ENCODE measurements around the gene CRYM. TPM values are rescaled to one million over a fixed set of nuclear protein-coding genes. Genes with fewer than 3 reads are reported as not detected.
A peak's percentile ranks its signal among the peaks of the same experiment; 100 is the strongest.

CRYM gene
- total and polyA plus RNA-seq, 10 of the 15 experiments (the other 5 are each of a cell fraction or from before 2014, with no cell fraction given): 0.30 to 6.1 (median 3.9) TPM

DNA sequence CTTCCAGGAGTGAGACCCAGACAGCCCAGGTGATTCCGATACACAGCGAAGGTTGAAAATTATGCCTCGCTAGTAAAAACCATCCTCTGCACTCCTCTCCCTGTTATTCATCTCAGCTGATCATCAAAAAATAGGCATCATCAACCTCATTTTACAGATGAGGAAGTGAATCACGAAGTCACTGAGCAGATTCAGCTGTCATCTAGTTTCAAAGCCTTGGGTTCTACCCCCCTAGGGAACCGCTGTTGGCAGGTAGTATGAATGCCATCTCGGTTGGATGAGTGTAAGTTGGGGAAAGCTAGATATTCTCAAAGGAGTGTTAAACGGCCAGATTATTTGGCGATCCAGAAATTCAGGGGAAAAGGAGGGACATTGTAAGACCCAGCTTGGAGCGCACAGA, 2.0 kb downstream of the CRYM start:
- no peak overlapping the region for H3K4me3 ChIP-seq
- peaks cover 33% of the 10 kb centered on the region for H3K4me1 ChIP-seq (ENCODE audit: control insufficient read depth, insufficient read depth, low read length)
- no peak overlapping the region for H3K9ac ChIP-seq (ENCODE audit: control insufficient read depth, insufficient read depth, low read length)
- FAIRE-seq (peak; percentile 52), ATAC-seq (peak; percentile 51), DNase-seq (ENCODE audit: low read depth, low spot score) (no peak)
- BruUV-seq (replicated peaks): no TSS peak
- ChIA-PET SMC1A (ENCODE audit: uncharacterized antibody, unreplicated experiment) (interaction anchor here (0.7 to 9.7 kb wide), 8 partner anchors 11 to 806 kb away, joined by 3 to 87 read pairs (median 16); no protein-coding TSS in a partner anchor), CTCF (interaction anchor here (0.7 to 6.5 kb wide), 11 partner anchors 11 to 290 kb away, joined by 3 to 58 read pairs (median 9); partner anchors contain the start of gene LDAF1), RAD21 (ENCODE audit: unreplicated experiment) (interaction anchor here (0.8 to 3.8 kb wide), 5 partner anchors 12 to 116 kb away, joined by 3 to 22 read pairs (median 3); no protein-coding TSS in a partner anchor), POLR2A (interaction anchor here (1.1 to 1.2 kb wide), 2 partner anchors 10 to 15 kb away, joined by 3 read pairs; no protein-coding TSS in a partner anchor)
- no peaks in the 10 kb centered on the region for H3K79me2 ChIP-seq (ENCODE audit: control insufficient read depth, insufficient read depth, low read length)
- intact Hi-C loops (cut with micrococcal nuclease; ENCODE audit: unreplicated experiment) (loop anchor here (2.0 kb wide), 1 partner anchor 25 kb away; no protein-coding TSS in a partner anchor), in situ Hi-C loops (cut with MboI) (loop anchor here (5.0 kb wide), 1 partner anchor 89 kb away; no protein-coding TSS in a partner anchor)
- no peaks in the 10 kb centered on the region for H4K20me1 ChIP-seq (ENCODE audit: control insufficient read depth, insufficient read depth)
- H2AFZ ChIP-seq (ENCODE audit: control insufficient read depth, low read depth, low read length): no peak overlapping the region
- WGBS (ENCODE audit: insufficient coverage, insufficient replicate concordance, low lambda C conversion rate, missing lambda C conversion rate): 25% methylated on average over 9 of the region's 9 CpGs
- peak overlapping the region; percentile 17 for H3K4me2 ChIP-seq (ENCODE audit: control insufficient read depth, insufficient read depth)
- no peaks in the 10 kb centered on the region for H3K36me3 ChIP-seq (ENCODE audit: control insufficient read depth in 2 of 2, insufficient read depth in 2 of 2, low read length in 1 of 2)
- H3K27ac ChIP-seq (ENCODE audit: control insufficient read depth, insufficient read depth): no peak overlapping the region
- H3K27me3 ChIP-seq (replicated peaks in 1 of 2; ENCODE audit: control insufficient read depth in 2 of 2, insufficient read depth in 2 of 2, low read length in 1 of 2): no peaks in the 10 kb centered on the region; a peak in 1 of 4 replicates
- no peaks in the 10 kb centered on the region for H3K9me3 ChIP-seq (replicated peaks; ENCODE audit: control insufficient read depth, insufficient read depth, low read length)
- TF ChIP-seq TCF12 (IDR thresholded peaks at IDR 0.05; ENCODE audit: low read depth, low read length) (peak; percentile 42; the same call in 1 of the 2 replicates), SMC3 (IDR thresholded peaks at IDR 0.05; ENCODE audit: borderline replicate concordance, low read length) (no peak), BMI1 (IDR thresholded peaks at IDR 0.05; ENCODE audit: borderline replicate concordance) (no peak), MTA2 (IDR thresholded peaks at IDR 0.05; ENCODE audit: low read depth) (peak; percentile 15; the same call in 1 of the 2 replicates), SPI1 (IDR thresholded peaks at IDR 0.05; ENCODE audit: borderline replicate concordance, insufficient read depth, low read depth, low read length) (peak; percentile 86), BHLHE40 (IDR thresholded peaks at IDR 0.05; ENCODE audit: borderline replicate concordance in 1 of 2, low read depth in 2 of 2, low read length in 1 of 2) (no peak), GATAD2B (conservative IDR thresholded peaks at IDR 0.05; ENCODE audit: low read depth) (no peak), RAD51 (IDR thresholded peaks at IDR 0.05) (no peak), SIN3A (IDR thresholded peaks at IDR 0.05; ENCODE audit: low read depth, low read length) (no peak), IKZF2 (IDR thresholded peaks at IDR 0.05) (peak in 1 of 2 experiments; percentile 27; a peak in 1 of 4 replicates), MEF2B (IDR thresholded peaks at IDR 0.05; ENCODE audit: partially characterized antibody, poor library complexity, severe bottlenecking) (peak; percentile 46)
- TF ChIP-seq, protein P1, sequence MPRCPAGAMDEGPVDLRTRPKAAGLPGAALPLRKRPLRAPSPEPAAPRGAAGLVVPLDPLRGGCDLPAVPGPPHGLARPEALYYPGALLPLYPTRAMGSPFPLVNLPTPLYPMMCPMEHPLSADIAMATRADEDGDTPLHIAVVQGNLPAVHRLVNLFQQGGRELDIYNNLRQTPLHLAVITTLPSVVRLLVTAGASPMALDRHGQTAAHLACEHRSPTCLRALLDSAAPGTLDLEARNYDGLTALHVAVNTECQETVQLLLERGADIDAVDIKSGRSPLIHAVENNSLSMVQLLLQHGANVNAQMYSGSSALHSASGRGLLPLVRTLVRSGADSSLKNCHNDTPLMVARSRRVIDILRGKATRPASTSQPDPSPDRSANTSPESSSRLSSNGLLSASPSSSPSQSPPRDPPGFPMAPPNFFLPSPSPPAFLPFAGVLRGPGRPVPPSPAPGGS (IDR thresholded peaks at IDR 0.05; ENCODE audit: borderline replicate concordance, insufficient read depth, low read depth, low read length, poor library complexity, severe bottlenecking): no peak
- TF ChIP-seq, protein P2, sequence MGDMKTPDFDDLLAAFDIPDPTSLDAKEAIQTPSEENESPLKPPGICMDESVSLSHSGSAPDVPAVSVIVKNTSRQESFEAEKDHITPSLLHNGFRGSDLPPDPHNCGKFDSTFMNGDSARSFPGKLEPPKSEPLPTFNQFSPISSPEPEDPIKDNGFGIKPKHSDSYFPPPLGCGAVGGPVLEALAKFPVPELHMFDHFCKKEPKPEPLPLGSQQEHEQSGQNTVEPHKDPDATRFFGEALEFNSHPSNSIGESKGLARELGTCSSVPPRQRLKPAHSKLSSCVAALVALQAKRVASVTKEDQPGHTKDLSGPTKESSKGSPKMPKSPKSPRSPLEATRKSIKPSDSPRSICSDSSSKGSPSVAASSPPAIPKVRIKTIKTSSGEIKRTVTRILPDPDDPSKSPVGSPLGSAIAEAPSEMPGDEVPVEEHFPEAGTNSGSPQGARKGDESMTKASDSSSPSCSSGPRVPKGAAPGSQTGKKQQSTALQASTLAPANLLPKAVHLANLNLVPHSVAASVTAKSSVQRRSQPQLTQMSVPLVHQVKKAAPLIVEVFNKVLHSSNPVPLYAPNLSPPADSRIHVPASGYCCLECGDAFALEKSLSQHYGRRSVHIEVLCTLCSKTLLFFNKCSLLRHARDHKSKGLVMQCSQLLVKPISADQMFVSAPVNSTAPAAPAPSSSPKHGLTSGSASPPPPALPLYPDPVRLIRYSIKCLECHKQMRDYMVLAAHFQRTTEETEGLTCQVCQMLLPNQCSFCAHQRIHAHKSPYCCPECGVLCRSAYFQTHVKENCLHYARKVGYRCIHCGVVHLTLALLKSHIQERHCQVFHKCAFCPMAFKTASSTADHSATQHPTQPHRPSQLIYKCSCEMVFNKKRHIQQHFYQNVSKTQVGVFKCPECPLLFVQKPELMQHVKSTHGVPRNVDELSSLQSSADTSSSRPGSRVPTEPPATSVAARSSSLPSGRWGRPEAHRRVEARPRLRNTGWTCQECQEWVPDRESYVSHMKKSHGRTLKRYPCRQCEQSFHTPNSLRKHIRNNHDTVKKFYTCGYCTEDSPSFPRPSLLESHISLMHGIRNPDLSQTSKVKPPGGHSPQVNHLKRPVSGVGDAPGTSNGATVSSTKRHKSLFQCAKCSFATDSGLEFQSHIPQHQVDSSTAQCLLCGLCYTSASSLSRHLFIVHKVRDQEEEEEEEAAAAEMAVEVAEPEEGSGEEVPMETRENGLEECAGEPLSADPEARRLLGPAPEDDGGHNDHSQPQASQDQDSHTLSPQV (IDR thresholded peaks at IDR 0.05): no peak
- TF ChIP-seq, protein P3, sequence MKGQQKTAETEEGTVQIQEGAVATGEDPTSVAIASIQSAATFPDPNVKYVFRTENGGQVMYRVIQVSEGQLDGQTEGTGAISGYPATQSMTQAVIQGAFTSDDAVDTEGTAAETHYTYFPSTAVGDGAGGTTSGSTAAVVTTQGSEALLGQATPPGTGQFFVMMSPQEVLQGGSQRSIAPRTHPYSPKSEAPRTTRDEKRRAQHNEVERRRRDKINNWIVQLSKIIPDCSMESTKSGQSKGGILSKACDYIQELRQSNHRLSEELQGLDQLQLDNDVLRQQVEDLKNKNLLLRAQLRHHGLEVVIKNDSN (IDR thresholded peaks at IDR 0.05; ENCODE audit: borderline replicate concordance, extremely low read length, insufficient read depth, low read depth, low read length): no peak
- TF ChIP-seq, protein P4, sequence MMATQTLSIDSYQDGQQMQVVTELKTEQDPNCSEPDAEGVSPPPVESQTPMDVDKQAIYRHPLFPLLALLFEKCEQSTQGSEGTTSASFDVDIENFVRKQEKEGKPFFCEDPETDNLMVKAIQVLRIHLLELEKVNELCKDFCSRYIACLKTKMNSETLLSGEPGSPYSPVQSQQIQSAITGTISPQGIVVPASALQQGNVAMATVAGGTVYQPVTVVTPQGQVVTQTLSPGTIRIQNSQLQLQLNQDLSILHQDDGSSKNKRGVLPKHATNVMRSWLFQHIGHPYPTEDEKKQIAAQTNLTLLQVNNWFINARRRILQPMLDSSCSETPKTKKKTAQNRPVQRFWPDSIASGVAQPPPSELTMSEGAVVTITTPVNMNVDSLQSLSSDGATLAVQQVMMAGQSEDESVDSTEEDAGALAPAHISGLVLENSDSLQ (IDR thresholded peaks at IDR 0.05): 0 out of 2 replicates have a peak, but pooled peaks have one; percentile 22
